GM12872 (cell line): ENCODE measurements around the gene SGCA.

ENCODE experiments used
- CTCF ChIP-seq: IDR thresholded peaks from 3 replicates; pipeline ENCODE4 v1.5.1; 2011; ENCODE audit warnings: low read depth, mild to moderate bottlenecking, low read length, moderate library complexity; ENCODE audit not compliant: insufficient read depth

Gene SGCA

GRCh38 chr17:50212121-50212843 is 46.5 kb downstream of the SGCA start:
- no peak for TF ChIP-seq CTCF

- peak; percentile 32; the same call in 1 of the 3 replicates for TF ChIP-seq CTCF
Measured at GRCh38 chr17:50213026-50214022, 47.5 kb downstream of the SGCA start.

- no peak for TF ChIP-seq CTCF
Measured at GRCh38 chr17:50214976-50215760, 49.4 kb downstream of the SGCA start.

GRCh38 chr17:50217591-50217990 is 51.8 kb downstream of the SGCA start:
- TF ChIP-seq CTCF: no peak

GRCh38 chr17:50218071-50218759 is 52.4 kb downstream of the SGCA start:
- no peak for TF ChIP-seq CTCF

GRCh38 chr17:50218771-50219315 is 53.0 kb downstream of the SGCA start:
- no peak for TF ChIP-seq CTCF
